GM10266 (cell line): Measurements from ENCODE around the gene TIMP1.

Experiments
- DNase-seq: peaks from one replicate; pipeline ENCODE4 v3.0.0; 2012; ENCODE audit errors: extremely low spot score
- CTCF ChIP-seq: IDR thresholded peaks from 2 replicates; pipeline ENCODE4 v1.5.1; 2012; ENCODE audit warnings: mild to moderate bottlenecking, low read depth; ENCODE audit not compliant: control insufficient read depth, insufficient read depth; ENCODE audit errors: missing control alignments

Gene TIMP1

DNA sequence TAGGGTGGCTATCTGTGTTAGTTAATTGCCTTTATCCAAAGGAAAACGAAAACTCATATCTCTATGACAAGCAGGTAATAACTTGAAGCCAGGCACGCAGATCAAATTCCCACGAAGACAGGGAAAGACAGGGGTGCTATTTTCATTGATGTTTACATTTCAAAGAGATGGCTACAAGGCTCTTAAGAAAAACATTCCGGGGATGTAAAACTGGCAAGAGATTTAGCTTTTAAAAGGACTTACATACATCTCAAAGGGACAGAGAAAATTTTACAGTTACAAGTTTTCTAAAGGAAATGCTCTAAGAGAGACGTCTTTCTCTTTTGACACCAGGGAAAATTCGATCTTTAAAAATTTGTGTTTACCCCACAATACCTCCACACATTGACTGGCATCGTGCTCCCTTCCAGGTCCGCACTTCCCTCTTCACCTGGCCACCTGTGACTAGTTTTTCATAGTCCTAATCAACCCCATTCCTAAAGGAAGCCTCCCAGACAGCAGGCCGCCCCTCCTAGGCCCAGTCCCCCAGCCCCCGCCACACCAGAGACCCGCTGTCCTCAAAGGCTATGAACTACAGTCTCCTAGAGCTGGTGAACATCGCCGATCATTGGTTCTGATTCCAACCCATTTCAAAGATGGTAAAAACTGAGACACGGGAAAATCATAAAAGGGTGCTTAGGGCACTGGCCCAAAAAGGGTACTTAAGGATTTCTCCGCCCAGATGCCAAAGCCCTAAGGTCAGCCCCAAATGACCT is 21.9 kb upstream of the TIMP1 start:
- no peak for TF ChIP-seq CTCF
- no peak for DNase-seq

DNA sequence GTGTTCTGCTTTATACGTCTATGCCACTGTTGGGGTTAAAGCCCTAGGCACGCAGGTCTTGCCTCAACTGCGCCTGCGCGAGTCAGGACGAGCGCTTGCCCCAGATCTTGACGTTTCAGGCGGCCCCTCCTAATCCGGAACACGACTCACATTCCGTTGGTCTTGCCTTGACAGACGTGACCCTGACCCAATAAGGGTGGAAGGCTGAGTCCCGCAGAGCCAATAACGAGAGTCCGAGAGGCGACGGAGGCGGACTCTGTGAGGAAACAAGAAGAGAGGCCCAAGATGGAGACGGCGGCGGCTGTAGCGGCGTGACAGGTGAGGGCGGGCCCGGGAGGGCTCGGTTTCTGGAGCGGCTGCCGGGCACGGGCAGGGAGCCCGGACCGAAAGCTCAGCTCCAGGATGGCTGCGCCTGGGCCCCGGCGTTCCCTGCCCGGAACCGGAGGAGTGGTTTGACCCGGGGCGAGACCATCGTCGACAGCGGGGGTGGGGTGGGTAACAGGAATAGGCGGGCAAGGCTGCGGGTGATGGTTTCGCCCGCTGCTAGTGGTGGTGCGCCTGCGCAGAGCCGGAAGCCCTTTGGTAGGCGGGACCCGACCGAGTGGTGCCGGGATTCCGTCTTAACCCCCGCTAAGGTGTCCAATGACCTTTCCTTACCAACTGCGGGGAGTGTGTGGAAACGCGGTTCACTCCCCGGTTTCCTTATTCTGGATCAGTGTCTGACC is 21.1 kb upstream of the TIMP1 start, which contains the start of gene ARAF:
TSS of gene ARAF (plus strand) at position 272 of the 725 bp plus-strand sequence. CDS start 1,763 bp downstream, outside the sequence.
- TF ChIP-seq CTCF = no peak
- peak; percentile 87 for DNase-seq

- TF ChIP-seq CTCF = no peak
- no peak for DNase-seq
Observed at GRCh38 chrX:47561659-47562151, 20.5 kb upstream of the TIMP1 start.

GRCh38 chrX:47562615-47563243 is 19.5 kb upstream of the TIMP1 start:
- DNase-seq = no peak
- TF ChIP-seq CTCF = peak; percentile 24

DNA sequence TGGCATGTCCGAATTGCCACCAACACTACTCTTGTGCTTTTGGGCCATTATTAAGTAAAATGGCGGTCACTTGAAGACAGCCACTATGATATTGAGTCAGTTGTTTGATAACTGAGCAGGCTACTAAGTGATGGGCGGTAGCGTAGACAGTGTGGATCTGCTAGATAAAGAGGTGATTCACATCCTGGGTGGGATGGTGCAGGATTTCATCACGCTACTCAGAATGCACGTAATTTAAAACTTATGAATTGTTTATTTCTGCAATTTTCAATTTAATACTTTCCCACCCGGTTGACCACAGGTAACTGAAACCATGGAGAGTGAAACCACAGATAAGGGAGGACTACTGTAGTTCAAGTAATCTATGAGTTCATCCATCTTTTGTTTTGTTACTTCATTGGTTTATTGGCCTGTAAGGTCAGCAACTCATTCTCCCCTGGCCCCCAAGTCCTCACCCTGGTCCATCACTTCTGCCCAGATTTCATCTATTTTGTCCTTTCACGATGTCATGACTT is 18.4 kb upstream of the TIMP1 start:
- TF ChIP-seq CTCF = no peak
- no peak for DNase-seq

DNA sequence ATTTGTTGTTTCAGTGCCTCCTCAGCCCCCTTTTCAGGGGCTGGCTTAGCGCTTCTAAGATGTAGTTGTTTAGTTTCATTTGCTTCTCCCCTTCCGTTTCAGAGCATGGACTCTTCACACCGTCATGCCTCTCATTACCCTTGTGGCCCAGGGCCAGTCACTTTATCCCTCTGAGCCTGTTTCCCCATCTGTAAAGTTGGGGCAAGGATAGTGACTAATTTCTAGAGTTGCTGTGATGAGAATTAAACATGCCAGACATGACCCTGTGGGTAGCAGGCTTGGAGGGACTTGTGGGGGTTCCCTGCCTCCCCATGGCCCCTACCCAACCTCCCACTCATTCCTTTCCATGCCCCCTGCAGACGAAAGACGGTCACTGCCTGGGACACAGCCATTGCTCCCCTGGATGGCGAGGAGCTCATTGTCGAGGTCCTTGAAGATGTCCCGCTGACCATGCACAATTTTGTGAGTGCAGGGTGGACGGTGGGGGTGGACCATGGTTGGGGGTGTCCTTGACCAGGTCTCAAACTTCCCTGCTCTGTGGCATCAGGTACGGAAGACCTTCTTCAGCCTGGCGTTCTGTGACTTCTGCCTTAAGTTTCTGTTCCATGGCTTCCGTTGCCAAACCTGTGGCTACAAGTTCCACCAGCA is 17.7 kb upstream of the TIMP1 start:
- TF ChIP-seq CTCF = no peak
- no peak for DNase-seq
